Pulmonary artery endothelial cell (primary cell): ENCODE data around the gene PHF14. TPM values are rescaled to one million over a fixed set of nuclear protein-coding genes. Genes with fewer than 3 reads are reported as not detected.

Source experiments
- DNase-seq: peaks from one replicate; pipeline ENCODE4 v3.0.0-alpha.2; 2011; ENCODE audit warnings: low read depth, low spot score
- total RNA-seq: library from RNA; depleted of rRNA; stranded (reverse); fragments of >200 nt; gene quantifications from 2 replicates; pipeline ENCODE4 v1.2.3, GENCODE V29; 2014

The PHF14 gene
- total RNA-seq, 1 donor from 2014 or later, result 34.5 TPM

GRCh38 chr7:11203224-11203623 lies 229.6 kb downstream of the PHF14 start:
- DNase-seq, result no peak

GRCh38 chr7:11203683-11204082 lies 230.0 kb downstream of the PHF14 start:
- no peak for DNase-seq

- DNase-seq, result no peak
Observed at GRCh38 chr7:11206177-11206899, 232.7 kb downstream of the PHF14 start.

GRCh38 chr7:11207565-11207964 lies 233.9 kb downstream of the PHF14 start:
- DNase-seq, result no peak

- no peak for DNase-seq
Observed at GRCh38 chr7:11208883-11209465, 235.3 kb downstream of the PHF14 start.

- no peak for DNase-seq
Observed at GRCh38 chr7:11210374-11210773, 236.7 kb downstream of the PHF14 start.

GRCh38 chr7:11212080-11212711 lies 238.5 kb downstream of the PHF14 start:
- peak; percentile 22 for DNase-seq

GRCh38 chr7:11212816-11213215 lies 239.1 kb downstream of the PHF14 start:
- no peak for DNase-seq

- DNase-seq, result no peak
Observed at GRCh38 chr7:11213266-11213665, 239.6 kb downstream of the PHF14 start.

- no peak for DNase-seq
Observed at GRCh38 chr7:11216276-11216675, 242.6 kb downstream of the PHF14 start.

GRCh38 chr7:11217848-11218565 lies 244.3 kb downstream of the PHF14 start:
- no peak for DNase-seq
